HepG2 (cell line): ENCODE measurements around the gene TBX18. TPM values are rescaled to one million over a fixed set of nuclear protein-coding genes. Genes with fewer than 3 reads are reported as not detected.
A peak's percentile ranks its signal among the peaks of the same experiment; 100 is the strongest.

Experiments used
- ATAC-seq: fragments of 200-7000 bp; cut with Tn5 transposase; 3 replicates; pipeline ENCODE4 v1.9.1; 2020; ENCODE audit warnings: mild to moderate bottlenecking, moderate library complexity
- BruUV-seq: library from RNA; stranded (reverse); fragments of 400-500 nt; replicated peaks from 2 replicates; lab custom pipeline; 2021; lab: Mats Ljungman, UMichigan
- CTCF ChIA-PET: fragments of 300-600 bp; formaldehyde crosslinking; extraction: SDS; loops from one replicate; lab custom pipeline; 2021; ENCODE audit warnings: low total read pairs, inconsistent platforms, low intra/inter-chr PET ratio; lab: Yijun Ruan, JAX
- POLR2A ChIA-PET: fragments of 350-600 bp; sonication (Branson Sonifier 250); formaldehyde crosslinking; loops from one replicate; lab custom pipeline; 2020; ENCODE audit warnings: antibody characterized with exemption, inconsistent platforms; lab: Yijun Ruan, JAX
- DNase-seq: peaks from one replicate; pipeline ENCODE4 v3.0.0-alpha.2; 2015; ENCODE audit warnings: low spot score
- FAIRE-seq: peaks from 3 replicates; lab custom pipeline; 2011; peaks lifted over from hg19 to GRCh38; lab: Jason Lieb, UNC
- H2AFZ ChIP-seq: one replicate; pipeline ENCODE4 v1.6.1; 2011; ENCODE audit warnings: low read length, inconsistent platforms
- H3K27ac ChIP-seq: fragments of 300-600 bp; 3 replicates; pipeline ENCODE4 v1.8.0; 2011; ENCODE audit warnings: mixed run types, mild to moderate bottlenecking, mixed read lengths, low read length, inconsistent platforms; ENCODE audit not compliant: insufficient read depth; ENCODE audit errors: extremely low read length
- H3K27me3 ChIP-seq, 2 experiments: fragments of 200-600 bp in 1 of 2; 2 replicates in 1 of 2; 3 replicates in 1 of 2; pipeline versions ENCODE4 v1.6.0 to v1.8.0; 2011; ENCODE audit warnings: low read length in 2 of 2, mild to moderate bottlenecking in 2 of 2, moderate library complexity in 2 of 2, inconsistent platforms in 1 of 2; ENCODE audit not compliant: insufficient read depth in 2 of 2, control insufficient read depth in 1 of 2
- H3K36me3 ChIP-seq, 2 experiments: fragments of 200-600 bp in 1 of 2; replicated peaks in 1 of 2; 2 replicates in 1 of 2; 3 replicates in 1 of 2; pipeline versions ENCODE4 v1.5.1 to v1.8.0; 2011; ENCODE audit warnings: low read length in 2 of 2, inconsistent platforms in 1 of 2; ENCODE audit not compliant: insufficient read depth in 2 of 2, control insufficient read depth in 1 of 2
- H3K4me1 ChIP-seq: 2 replicates; pipeline ENCODE4 v1.5.1; 2012; ENCODE audit warnings: low read length, inconsistent platforms; ENCODE audit not compliant: insufficient read depth
- H3K4me2 ChIP-seq: 2 replicates; pipeline ENCODE4 v1.6.0; 2011; ENCODE audit warnings: low read depth, low read length, inconsistent platforms
- H3K4me3 ChIP-seq, 3 experiments: fragments of 200-600 bp in 1 of 3; sonication (generic), shearing (Covaris generic) in 1 of 3; replicated peaks in 1 of 3; 2 replicates each; pipeline ENCODE4 v1.5.1; 2011 to 2016; ENCODE audit warnings: low read length in 3 of 3, inconsistent platforms in 2 of 3, low read depth in 2 of 3, mild to moderate bottlenecking in 2 of 3, control low read depth in 1 of 3, mixed read lengths in 1 of 3; ENCODE audit not compliant: insufficient read depth in 1 of 3
- H3K79me2 ChIP-seq: one replicate; pipeline ENCODE4 v1.6.1; 2011; ENCODE audit warnings: low read length, inconsistent platforms; ENCODE audit not compliant: insufficient read depth
- H3K9ac ChIP-seq: 2 replicates; pipeline ENCODE4 v1.6.0; 2011; ENCODE audit warnings: mild to moderate bottlenecking, low read depth, low read length, inconsistent platforms; ENCODE audit not compliant: insufficient read depth
- H3K9me3 ChIP-seq: 2 replicates; pipeline ENCODE4 v1.5.1; 2012; ENCODE audit warnings: mild to moderate bottlenecking, low read length
- H4K20me1 ChIP-seq: 2 replicates; pipeline ENCODE4 v1.6.0; 2011; ENCODE audit warnings: inconsistent platforms, mild to moderate bottlenecking, low read length, moderate library complexity; ENCODE audit not compliant: insufficient read depth
- BCL6 ChIP-seq: IDR thresholded peaks from 2 replicates; pipeline ENCODE4 v1.6.1; 2016; ENCODE audit warnings: missing genetic modification reagents, missing compliant biosample characterization
- FOSL1 ChIP-seq: sonication (generic); formaldehyde crosslinking; IDR thresholded peaks from 2 replicates; pipeline ENCODE4 v1.9.0; 2021; ENCODE audit warnings: missing genetic modification reagents, borderline replicate concordance
- GLI4 ChIP-seq: sonication (generic); formaldehyde crosslinking; IDR thresholded peaks from 2 replicates; pipeline ENCODE4 v1.5.1; 2020; ENCODE audit warnings: missing genetic modification reagents, mild to moderate bottlenecking, moderate library complexity, borderline replicate concordance
- KDM3A ChIP-seq: IDR thresholded peaks from 2 replicates; pipeline ENCODE4 v1.6.1; 2018; ENCODE audit warnings: low read depth, missing compliant biosample characterization
- KLF13 ChIP-seq: sonication (generic); formaldehyde crosslinking; IDR thresholded peaks from 2 replicates; pipeline ENCODE4 v1.4.0; 2020; ENCODE audit warnings: mild to moderate bottlenecking, missing genetic modification reagents
- NAIF1 ChIP-seq: sonication (generic); formaldehyde crosslinking; IDR thresholded peaks from 2 replicates; pipeline ENCODE4 v1.5.0; 2020; ENCODE audit warnings: mild to moderate bottlenecking, missing genetic modification reagents, borderline replicate concordance
- NR0B2 ChIP-seq: sonication (generic); formaldehyde crosslinking; IDR thresholded peaks from 2 replicates; pipeline ENCODE4 v1.4.0; 2020; ENCODE audit warnings: mild to moderate bottlenecking, missing genetic modification reagents
- RARG ChIP-seq: sonication (generic); formaldehyde crosslinking; IDR thresholded peaks from 2 replicates; pipeline ENCODE4 v1.4.0; 2020; ENCODE audit warnings: low read depth, mild to moderate bottlenecking, missing genetic modification reagents
- SCMH1 ChIP-seq: sonication (generic); formaldehyde crosslinking; IDR thresholded peaks from 2 replicates; pipeline ENCODE4 v1.9.0; 2021; ENCODE audit warnings: missing genetic modification reagents, mild to moderate bottlenecking, borderline replicate concordance
- STAG1 ChIP-seq: sonication (generic); formaldehyde crosslinking; IDR thresholded peaks from 2 replicates; pipeline ENCODE4 v1.4.0; 2020; ENCODE audit warnings: missing genetic modification reagents
- ZBTB37 ChIP-seq: sonication (generic); formaldehyde crosslinking; IDR thresholded peaks from 2 replicates; pipeline ENCODE4 v1.4.0; 2020; ENCODE audit warnings: mild to moderate bottlenecking, missing genetic modification reagents
- ZNF672 ChIP-seq: sonication (generic); formaldehyde crosslinking; IDR thresholded peaks from 2 replicates; pipeline ENCODE4 v1.8.1; 2022; ENCODE audit warnings: missing genetic modification reagents
- WGBS: methylation state at CpG from one replicate; pipeline ENCODE4 v1.1.6; 2017; ENCODE audit warnings: low lambda C conversion rate; 5-methylcytosine and 5-hydroxymethylcytosine counted together
- in situ Hi-C: cut with HindIII; loops from 2 replicates; pipeline ENCODE4 v1.10.0; 2017; ENCODE audit warnings: low pct_unique_long_range_greater_than_20kb; ENCODE audit not compliant: extremely low pct_ligation_motif_present
- intact Hi-C: fragments of 100-400 bp; cut with micrococcal nuclease; formaldehyde crosslinking; loops from one replicate; pipeline ENCODE4 v1.10.0; 2022; ENCODE audit not compliant: unreplicated experiment
- polyA plus RNA-seq, 8 experiments: library from polyadenylated mRNA; depleted of rRNA in 3 of 8; stranded (reverse) in 7 of 8; unstranded in 1 of 8; fragments of >200 nt; fragmentation: Illumina TruSeq in 4 of 8; extraction: Trizol in 4 of 8; gene quantifications; 2 replicates each; pipeline versions ENCODE4 v1.2.1 to v1.2.3, GENCODE V29; 2011 to 2016; ENCODE audit warnings: low read depth in 4 of 8, missing spikeins in 1 of 8, mixed read lengths in 1 of 8; ENCODE audit not compliant: insufficient read depth in 1 of 8
- total RNA-seq, 5 experiments: library from RNA; depleted of rRNA; stranded (reverse); fragments of >200 nt; fragmentation: Illumina TruSeq; extraction: Trizol; gene quantifications; 2 replicates each; pipeline ENCODE4 v1.2.3, GENCODE V29; 2016; ENCODE audit warnings: low read depth in 1 of 5
- TF ChIP-seq, protein P1 (sequence below): sonication (generic); formaldehyde crosslinking; IDR thresholded peaks from 2 replicates; pipeline ENCODE4 v1.5.0; 2020; ENCODE audit warnings: mild to moderate bottlenecking, missing genetic modification reagents, moderate library complexity
- TF ChIP-seq, protein P2 (sequence below): sonication (generic); formaldehyde crosslinking; IDR thresholded peaks from 2 replicates; pipeline ENCODE4 v1.8.0; 2022; ENCODE audit warnings: missing genetic modification reagents, mild to moderate bottlenecking, borderline replicate concordance

The TBX18 gene
- total and polyA plus RNA-seq, 2 of the 13 experiments (the other 11 are each of a cell fraction or from before 2014, with no cell fraction given) = not detected

DNA sequence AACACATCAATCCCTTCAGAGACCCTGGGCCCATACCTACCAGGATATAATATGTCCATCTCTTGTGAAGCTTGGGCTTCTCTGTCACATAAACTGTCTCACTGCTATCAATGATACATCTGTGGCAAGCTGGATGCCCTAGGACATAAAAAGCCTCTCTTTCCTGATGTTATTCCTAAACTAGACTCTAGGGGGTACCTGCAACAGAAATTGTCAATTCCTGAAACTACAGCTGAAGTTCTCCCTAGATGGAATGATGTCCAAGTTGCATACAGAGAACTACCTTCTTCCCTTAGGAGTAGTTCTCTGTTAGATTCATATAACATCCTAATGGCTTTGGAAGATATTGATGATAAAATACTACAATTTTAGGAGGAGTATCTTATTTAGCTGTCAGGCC lies 35.8 kb downstream of the TBX18 start:
- BruUV-seq = no TSS peak
- Histone ChIP-seq H3K4me1 (no peaks in the 10 kb centered on the region), H2AFZ (no peak overlapping the region), H3K4me2 (no peak overlapping the region), H3K9me3 (no peaks in the 10 kb centered on the region), H4K20me1 (no peaks in the 10 kb centered on the region), H3K79me2 (no peaks in the 10 kb centered on the region), H3K27ac (no peak overlapping the region), H3K9ac (no peak overlapping the region)
- intact Hi-C loops = loop anchor here (1.0 to 2.0 kb wide), 2 partner anchors 46 to 239 kb away; no protein-coding TSS in a partner anchor
- in situ Hi-C loops = no loop called here
- ChIA-PET POLR2A (no interaction called here), CTCF (no interaction called here)
- FAIRE-seq = peak; percentile 39
- peak; percentile 69 for ATAC-seq
- TF ChIP-seq, protein P1, sequence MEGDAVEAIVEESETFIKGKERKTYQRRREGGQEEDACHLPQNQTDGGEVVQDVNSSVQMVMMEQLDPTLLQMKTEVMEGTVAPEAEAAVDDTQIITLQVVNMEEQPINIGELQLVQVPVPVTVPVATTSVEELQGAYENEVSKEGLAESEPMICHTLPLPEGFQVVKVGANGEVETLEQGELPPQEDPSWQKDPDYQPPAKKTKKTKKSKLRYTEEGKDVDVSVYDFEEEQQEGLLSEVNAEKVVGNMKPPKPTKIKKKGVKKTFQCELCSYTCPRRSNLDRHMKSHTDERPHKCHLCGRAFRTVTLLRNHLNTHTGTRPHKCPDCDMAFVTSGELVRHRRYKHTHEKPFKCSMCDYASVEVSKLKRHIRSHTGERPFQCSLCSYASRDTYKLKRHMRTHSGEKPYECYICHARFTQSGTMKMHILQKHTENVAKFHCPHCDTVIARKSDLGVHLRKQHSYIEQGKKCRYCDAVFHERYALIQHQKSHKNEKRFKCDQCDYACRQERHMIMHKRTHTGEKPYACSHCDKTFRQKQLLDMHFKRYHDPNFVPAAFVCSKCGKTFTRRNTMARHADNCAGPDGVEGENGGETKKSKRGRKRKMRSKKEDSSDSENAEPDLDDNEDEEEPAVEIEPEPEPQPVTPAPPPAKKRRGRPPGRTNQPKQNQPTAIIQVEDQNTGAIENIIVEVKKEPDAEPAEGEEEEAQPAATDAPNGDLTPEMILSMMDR = peak; percentile 34
- no peak for TF ChIP-seq KDM3A (CRISPR knock-in tag)
- peak; percentile 14; the same call in 1 of the 2 replicates for TF ChIP-seq STAG1 (CRISPR knock-in tag)
- TF ChIP-seq, all 625 proteins: peak for 2
- no peak overlapping the region for H3K4me3 ChIP-seq
- no peaks in the 10 kb centered on the region for H3K36me3 ChIP-seq
- no peaks in the 10 kb centered on the region for H3K27me3 ChIP-seq
- DNase-seq = peak; percentile 5

DNA sequence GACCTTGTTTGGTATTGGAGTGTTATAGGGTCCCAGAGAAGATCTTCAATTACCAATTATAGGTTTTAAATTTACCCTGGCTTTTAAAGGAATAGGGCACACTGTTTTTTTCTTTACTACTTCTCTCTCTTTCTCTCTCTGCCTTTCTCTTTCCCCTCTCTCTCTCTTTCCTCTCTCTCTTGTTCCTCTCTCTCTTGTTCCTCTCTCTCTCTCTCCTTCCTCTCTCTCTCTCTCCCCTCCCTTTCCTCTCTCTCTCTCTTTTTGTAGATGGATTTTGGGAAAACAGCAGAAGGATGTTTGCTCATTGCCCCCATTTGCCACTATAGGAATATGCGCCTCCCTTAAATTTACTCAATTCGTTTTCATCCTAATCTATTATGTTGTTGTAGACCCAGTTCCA lies 45.2 kb downstream of the TBX18 start:
- BruUV-seq = no TSS peak
- Histone ChIP-seq H3K4me2 (no peak overlapping the region), H3K27me3 (no peaks in the 10 kb centered on the region), H3K4me3 (no peak overlapping the region), H3K79me2 (no peaks in the 10 kb centered on the region), H2AFZ (no peak overlapping the region), H3K36me3 (no peaks in the 10 kb centered on the region), H3K9me3 (no peaks in the 10 kb centered on the region), H4K20me1 (no peaks in the 10 kb centered on the region), H3K4me1 (no peaks in the 10 kb centered on the region), H3K27ac (no peak overlapping the region), H3K9ac (no peak overlapping the region)
- no peak for DNase-seq
- 55% methylated on average over 2 of the region's 2 CpGs for WGBS
- ATAC-seq = no peak
- ChIA-PET POLR2A (no interaction called here), CTCF (no interaction called here)
- in situ Hi-C loops = no loop called here
- intact Hi-C loops = no loop called here
- FAIRE-seq = no peak
- TF ChIP-seq ZNF672 (CRISPR knock-in tag) = no peak
- no peak for TF ChIP-seq ZBTB37 (CRISPR knock-in tag)
- no peak for TF ChIP-seq FOSL1
- TF ChIP-seq, protein P2, sequence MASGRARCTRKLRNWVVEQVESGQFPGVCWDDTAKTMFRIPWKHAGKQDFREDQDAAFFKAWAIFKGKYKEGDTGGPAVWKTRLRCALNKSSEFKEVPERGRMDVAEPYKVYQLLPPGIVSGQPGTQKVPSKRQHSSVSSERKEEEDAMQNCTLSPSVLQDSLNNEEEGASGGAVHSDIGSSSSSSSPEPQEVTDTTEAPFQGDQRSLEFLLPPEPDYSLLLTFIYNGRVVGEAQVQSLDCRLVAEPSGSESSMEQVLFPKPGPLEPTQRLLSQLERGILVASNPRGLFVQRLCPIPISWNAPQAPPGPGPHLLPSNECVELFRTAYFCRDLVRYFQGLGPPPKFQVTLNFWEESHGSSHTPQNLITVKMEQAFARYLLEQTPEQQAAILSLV = no peak
- no peak for TF ChIP-seq NAIF1
- TF ChIP-seq SCMH1 = no peak
- no peak for TF ChIP-seq NR0B2
- TF ChIP-seq KLF13 = no peak
- TF ChIP-seq RARG = no peak
- TF ChIP-seq BCL6 (CRISPR knock-in tag) = no peak
- no peak for TF ChIP-seq GLI4 (CRISPR knock-in tag)
